ENCODE results near the gene SLC23A1.

GRCh38 chr5:139408191-139408590 is 25.1 kb upstream of the SLC23A1 start:
- TF ChIP-seq EZH2phosphoT487 (IDR thresholded peaks at IDR 0.05; ENCODE audit: borderline replicate concordance) (no peak), CTCF (conservative IDR thresholded peaks at IDR 0.05; ENCODE audit: low read length) (no peak)

Measured in Loucy (cell line).